Upper lobe of right lung (tissue), 1 donor: ENCODE results near the gene MYO9A. TPM values are rescaled to one million over a fixed set of nuclear protein-coding genes. Genes with fewer than 3 reads are reported as not detected.
A peak's percentile ranks its signal among the peaks of the same experiment; 100 is the strongest.

Experiments used
- ATAC-seq: fragments of 200-7000 bp; cut with Tn5 transposase; one replicate; pipeline ENCODE4 v1.9.1; 2020; ENCODE audit warnings: mild to moderate bottlenecking, moderate library complexity
- DNase-seq: peaks from one replicate; pipeline ENCODE4 v3.0.0-alpha.2; 2020
- H3K27ac ChIP-seq: fragments of 200-600 bp; one replicate; pipeline ENCODE4 v1.8.0; 2022
- H3K27me3 ChIP-seq: fragments of 200-600 bp; one replicate; pipeline ENCODE4 v1.8.0; 2022; ENCODE audit warnings: mild to moderate bottlenecking
- H3K36me3 ChIP-seq: fragments of 200-600 bp; one replicate; pipeline ENCODE4 v1.8.0; 2022
- H3K4me1 ChIP-seq: fragments of 200-600 bp; one replicate; pipeline ENCODE4 v1.8.0; 2022
- H3K4me3 ChIP-seq: fragments of 200-600 bp; one replicate; pipeline ENCODE4 v1.8.0; 2022; ENCODE audit warnings: mild to moderate bottlenecking
- H3K9me3 ChIP-seq: fragments of 200-600 bp; one replicate; pipeline ENCODE4 v1.8.0; 2022
- CTCF ChIP-seq: fragments of 200-600 bp; IDR thresholded peaks from one replicate; pipeline ENCODE4 v1.8.0; 2022; ENCODE audit warnings: antibody characterized with exemption
- intact Hi-C: fragments of 100-400 bp; cut with DNase I; formaldehyde crosslinking; loops from one replicate; pipeline ENCODE4 v1.11.0; 2022
- total RNA-seq: library from RNA; stranded (reverse); fragmentation: NEBNext Ultra II Directional; extraction: Animal tissue kit (Norgen Biotek cat#: 25700); gene quantifications from one replicate; pipeline ENCODE4 v1.2.1, GENCODE V29; 2021
- donor health status: DM: no; HTN: yes; CAD: no; lungs with severe emphysema.

MYO9A gene
- total RNA-seq, 1 donor from 2014 or later, result 82.5 TPM

- TF ChIP-seq CTCF, result no peak
- no peaks in the 10 kb centered on the region for H3K9me3 ChIP-seq
- no peaks in the 10 kb centered on the region for H3K36me3 ChIP-seq
- no peak for DNase-seq
- no peak overlapping the region for H3K27ac ChIP-seq
- no peak overlapping the region for H3K4me3 ChIP-seq
- no peaks in the 10 kb centered on the region for H3K27me3 ChIP-seq
- intact Hi-C loops, result no loop called here
- H3K4me1 ChIP-seq, result no peaks in the 10 kb centered on the region
- ATAC-seq, result no peak
These were observed 19.9 kb downstream of the MYO9A start for GRCh38 chr15:72098040-72098439.

DNA sequence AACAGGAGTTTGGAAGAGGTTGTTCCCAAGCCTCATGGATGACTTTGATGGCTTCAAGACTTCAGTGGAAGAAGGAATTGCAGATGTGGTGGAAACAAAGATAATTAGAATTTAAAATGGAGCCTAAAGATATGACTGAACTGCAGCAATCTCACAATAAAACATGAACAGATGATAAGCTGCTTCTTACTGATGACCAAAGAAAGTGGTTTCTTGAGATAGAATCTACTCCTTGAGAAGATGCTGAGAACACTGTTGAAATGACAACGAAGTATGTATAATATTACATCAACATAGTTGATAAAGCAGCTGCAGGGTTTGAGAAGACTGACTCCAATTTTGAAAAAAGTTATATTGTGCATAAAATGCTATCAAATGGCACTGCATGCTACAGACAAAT is 21.2 kb downstream of the MYO9A start:
- H3K36me3 ChIP-seq, result no peaks in the 10 kb centered on the region
- no peak overlapping the region for H3K27ac ChIP-seq
- ATAC-seq (no peak), DNase-seq (no peak)
- no peak overlapping the region for H3K4me3 ChIP-seq
- TF ChIP-seq CTCF, result no peak
- H3K9me3 ChIP-seq, result no peaks in the 10 kb centered on the region
- intact Hi-C loops, result no loop called here
- no peaks in the 10 kb centered on the region for H3K4me1 ChIP-seq
- H3K27me3 ChIP-seq, result no peaks in the 10 kb centered on the region

- no peaks in the 10 kb centered on the region for H3K4me1 ChIP-seq
- H3K9me3 ChIP-seq, result no peaks in the 10 kb centered on the region
- H3K27me3 ChIP-seq, result no peaks in the 10 kb centered on the region
- ATAC-seq (no peak), DNase-seq (no peak)
- H3K4me3 ChIP-seq, result no peak overlapping the region
- intact Hi-C loops, result no loop called here
- H3K36me3 ChIP-seq, result no peaks in the 10 kb centered on the region
- H3K27ac ChIP-seq, result no peak overlapping the region
- TF ChIP-seq CTCF, result no peak
These were observed 25.3 kb downstream of the MYO9A start for GRCh38 chr15:72092691-72093090.

GRCh38 chr15:72092006-72092405 is 25.9 kb downstream of the MYO9A start:
- ATAC-seq, result no peak
- no peak for DNase-seq
- no peaks in the 10 kb centered on the region for H3K4me1 ChIP-seq
- no peaks in the 10 kb centered on the region for H3K36me3 ChIP-seq
- intact Hi-C loops, result no loop called here
- H3K27ac ChIP-seq, result no peak overlapping the region
- H3K9me3 ChIP-seq, result no peaks in the 10 kb centered on the region
- TF ChIP-seq CTCF, result no peak
- H3K4me3 ChIP-seq, result no peak overlapping the region
- no peaks in the 10 kb centered on the region for H3K27me3 ChIP-seq

GRCh38 chr15:72086920-72087648 is 30.9 kb downstream of the MYO9A start:
- Histone ChIP-seq H3K9me3 (no peaks in the 10 kb centered on the region), H3K27me3 (no peaks in the 10 kb centered on the region), H3K4me1 (no peaks in the 10 kb centered on the region), H3K4me3 (no peak overlapping the region), H3K36me3 (no peaks in the 10 kb centered on the region), H3K27ac (no peak overlapping the region)
- peak; percentile 88 for ATAC-seq
- peak; percentile 66 for DNase-seq
- intact Hi-C loops, result no loop called here
- TF ChIP-seq CTCF, result no peak
